Fibroblast of pulmonary artery (primary cell): ENCODE results near the gene GPR108.
"Not testable (repeated sequence)": the region's sequence is repeated elsewhere in the genome, so short reads cannot be mapped to it uniquely, and the experiment has no call there.

Experiments
- DNase-seq: peaks from one replicate; pipeline ENCODE4 v3.0.0-alpha.2; 2010; ENCODE audit warnings: low read depth
- H3K4me3 ChIP-seq: replicated peaks from 2 replicates; pipeline ENCODE4 v1.5.1; 2011; ENCODE audit warnings: low read depth, mild to moderate bottlenecking, control low read depth, low read length, moderate library complexity
- CTCF ChIP-seq: IDR thresholded peaks from 2 replicates; pipeline ENCODE4 v1.5.1; 2011; ENCODE audit warnings: mild to moderate bottlenecking, control low read depth, low read length, inconsistent platforms; ENCODE audit errors: missing control alignments

Gene GPR108

GRCh38 chr19:6773323-6773931, 36.0 kb upstream of the GPR108 start:
- H3K4me3 ChIP-seq = no peak overlapping the region
- no peak for DNase-seq
- no peak for TF ChIP-seq CTCF

GRCh38 chr19:6772866-6773322, 35.5 kb upstream of the GPR108 start:
- DNase-seq = no peak
- TF ChIP-seq CTCF = no peak
- H3K4me3 ChIP-seq = no peak overlapping the region

- no peak for DNase-seq
- no peak within 1 kb of the TSS for H3K4me3 ChIP-seq
- peak; percentile 1 for TF ChIP-seq CTCF
Measured at GRCh38 chr19:6772028-6772865, 34.9 kb upstream of the GPR108 start, which contains the start of gene VAV1. TSS of gene VAV1 (plus strand) at chr19:6772708. CDS start at chr19:6772808, 100 bp downstream.

- not testable (repeated sequence) for DNase-seq, H3K4me3 ChIP-seq
Measured at GRCh38 chr19:6771648-6772027, 34.3 kb upstream of the GPR108 start.

- peak; percentile 49 for DNase-seq
- TF ChIP-seq CTCF = peak; percentile 35
- no peak overlapping the region for H3K4me3 ChIP-seq
Measured at GRCh38 chr19:6769006-6769619, 31.7 kb upstream of the GPR108 start.

- H3K4me3 ChIP-seq = no peak overlapping the region
- no peak for TF ChIP-seq CTCF
- DNase-seq = no peak
Measured at GRCh38 chr19:6768236-6768785, 30.9 kb upstream of the GPR108 start.
